ENCODE results near the gene SMURF1.

Gene SMURF1

DNA sequence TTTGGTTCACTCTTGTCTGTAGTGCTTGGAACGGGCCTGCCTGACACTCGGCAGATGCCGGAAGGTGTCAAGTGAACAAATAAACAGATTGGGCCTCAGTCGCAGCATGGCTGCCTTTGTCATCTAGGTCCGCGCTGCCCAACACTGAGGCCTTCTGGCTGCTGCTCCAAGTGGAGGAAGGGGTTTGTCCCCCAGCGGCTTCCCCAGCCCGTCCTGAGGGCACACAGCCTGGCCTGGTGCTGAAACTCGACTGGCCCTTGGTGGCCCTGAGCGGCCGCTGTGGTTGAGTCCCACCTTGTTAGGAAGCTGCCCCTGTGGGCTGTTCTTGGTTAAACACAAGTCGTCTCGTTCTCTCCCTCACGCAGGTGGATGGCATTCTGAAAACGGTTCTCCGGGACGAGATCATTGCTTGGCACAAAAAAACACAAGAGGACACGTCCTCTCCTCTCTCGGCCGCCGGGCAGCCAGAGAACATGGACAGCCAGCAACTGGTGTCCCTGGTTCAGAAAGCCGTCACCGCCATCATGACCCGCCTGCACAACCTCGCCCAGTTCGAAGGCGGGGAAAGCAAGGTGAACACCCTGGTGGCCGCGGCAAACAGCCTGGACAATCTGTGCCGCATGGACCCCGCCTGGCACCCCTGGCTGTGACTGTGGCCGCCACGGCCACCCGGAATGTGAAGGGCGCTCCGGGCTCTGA, 132.1 kb downstream of the SMURF1 start:
- no peak for TF ChIP-seq CTCF (IDR thresholded peaks at IDR 0.05; ENCODE audit: insufficient read depth, low read length, poor library complexity, severe bottlenecking)
- H3K4me3 ChIP-seq (replicated peaks; ENCODE audit: low read depth, low read length) = no peak overlapping the region
- no peak for DNase-seq (ENCODE audit: extremely low read depth, insufficient read length)
- H3K36me3 ChIP-seq (ENCODE audit: control insufficient read depth, insufficient read depth, low read length) = peaks cover 46% of the 10 kb centered on the region
- no peaks in the 10 kb centered on the region for H3K27me3 ChIP-seq (replicated peaks; ENCODE audit: control insufficient read depth, insufficient read depth, low read length)

- peaks cover 48% of the 10 kb centered on the region for H3K36me3 ChIP-seq (ENCODE audit: control insufficient read depth, insufficient read depth, low read length)
These were observed 132.6 kb downstream of the SMURF1 start for GRCh38 chr7:99011341-99011705.

DNA sequence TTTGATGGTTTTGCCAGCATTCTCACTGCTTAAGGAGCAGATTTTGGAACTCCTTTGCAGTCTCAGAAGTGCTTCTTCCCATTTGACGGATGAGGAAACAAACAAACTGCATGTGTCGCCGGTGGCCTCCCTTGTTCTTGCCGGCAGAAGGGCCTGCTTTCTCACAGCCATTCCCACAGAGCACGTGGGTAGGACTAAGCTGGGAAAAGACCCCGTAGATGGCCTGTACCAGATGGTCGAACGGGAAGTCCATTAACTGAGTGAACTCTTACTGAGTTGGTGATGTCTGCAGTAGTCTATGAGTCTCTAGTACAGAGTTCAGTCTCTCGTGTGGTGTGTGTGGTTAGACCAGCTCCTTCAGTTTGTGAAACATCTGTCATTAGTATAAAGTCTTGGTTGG, 133.6 kb downstream of the SMURF1 start:
- H3K36me3 ChIP-seq (ENCODE audit: control insufficient read depth, insufficient read depth, low read length) = peaks cover 46% of the 10 kb centered on the region
- H3K27me3 ChIP-seq (replicated peaks; ENCODE audit: control insufficient read depth, insufficient read depth, low read length) = no peaks in the 10 kb centered on the region
- no peak for TF ChIP-seq CTCF (IDR thresholded peaks at IDR 0.05; ENCODE audit: insufficient read depth, low read length, poor library complexity, severe bottlenecking)
- no peak overlapping the region for H3K4me3 ChIP-seq (replicated peaks; ENCODE audit: low read depth, low read length)
- DNase-seq (ENCODE audit: extremely low read depth, insufficient read length) = no peak

More at GRCh38 chr7:99011341-99011705, 132.6 kb downstream of the SMURF1 start:
- H3K4me3 ChIP-seq (replicated peaks; ENCODE audit: low read depth, low read length) = no peak overlapping the region
- no peak for TF ChIP-seq CTCF (IDR thresholded peaks at IDR 0.05; ENCODE audit: insufficient read depth, low read length, poor library complexity, severe bottlenecking)
- DNase-seq (ENCODE audit: extremely low read depth, insufficient read length) = no peak
- H3K27me3 ChIP-seq (replicated peaks; ENCODE audit: control insufficient read depth, insufficient read depth, low read length) = no peaks in the 10 kb centered on the region

DNA sequence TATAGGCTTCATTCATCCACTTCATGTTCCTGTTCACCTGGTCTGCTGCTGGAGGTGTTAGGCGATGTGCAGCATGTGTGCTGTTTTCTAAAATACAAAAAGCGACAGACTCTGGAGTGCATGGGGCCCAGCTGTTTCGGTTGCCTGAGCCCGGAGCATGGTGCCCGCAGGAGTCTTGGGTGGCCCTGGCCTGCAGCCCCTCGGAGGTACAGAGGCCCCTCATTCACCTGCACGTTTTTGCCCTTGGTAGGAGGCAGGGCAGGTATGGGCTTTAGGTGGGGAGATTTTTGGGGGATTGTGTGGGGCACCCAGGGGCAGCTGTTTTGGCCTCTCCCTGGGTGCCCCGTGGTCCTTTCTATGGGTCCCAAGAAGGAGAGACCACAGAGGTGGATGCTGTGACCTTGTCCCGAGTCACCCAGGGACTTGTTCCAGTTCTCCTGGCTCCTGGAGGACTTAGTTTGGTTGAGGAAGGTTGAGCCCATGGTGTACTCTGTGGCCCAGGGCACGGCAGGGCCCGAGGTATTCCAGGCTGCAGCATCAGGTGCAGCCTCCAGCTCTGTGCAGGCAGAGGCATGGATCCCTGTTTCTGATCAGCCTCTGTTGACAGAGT, 134.9 kb downstream of the SMURF1 start:
- no peak for TF ChIP-seq CTCF (IDR thresholded peaks at IDR 0.05; ENCODE audit: insufficient read depth, low read length, poor library complexity, severe bottlenecking)
- Histone ChIP-seq H3K27me3 (replicated peaks; ENCODE audit: control insufficient read depth, insufficient read depth, low read length) (no peaks in the 10 kb centered on the region), H3K36me3 (ENCODE audit: control insufficient read depth, insufficient read depth, low read length) (peaks cover 44% of the 10 kb centered on the region), H3K4me3 (replicated peaks; ENCODE audit: low read depth, low read length) (no peak overlapping the region)
- DNase-seq (ENCODE audit: extremely low read depth, insufficient read length) = no peak

DNA sequence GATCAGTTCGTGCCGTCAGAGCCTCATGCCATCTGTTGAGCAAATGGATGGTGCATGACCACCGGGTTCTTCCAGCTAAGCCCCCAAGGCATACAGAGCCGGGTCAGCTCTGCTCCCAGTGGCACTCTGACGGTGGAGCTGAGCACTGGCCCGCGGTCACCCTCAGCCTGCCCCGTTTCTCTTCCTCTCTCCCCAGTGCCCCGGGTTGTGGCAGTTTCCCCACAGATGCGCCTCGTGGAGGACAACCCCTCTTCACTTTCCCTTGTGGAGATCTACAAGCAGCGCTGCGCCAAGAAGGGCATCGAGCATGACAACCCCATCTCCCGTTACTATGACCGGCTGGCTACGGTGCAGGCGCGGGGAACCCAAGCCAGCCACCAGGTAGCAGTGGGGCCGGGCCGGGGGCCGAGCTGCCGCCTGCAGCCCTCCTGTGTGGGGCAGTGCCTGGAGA, 135.7 kb downstream of the SMURF1 start:
- H3K27me3 ChIP-seq (replicated peaks; ENCODE audit: control insufficient read depth, insufficient read depth, low read length) = no peaks in the 10 kb centered on the region
- TF ChIP-seq CTCF (IDR thresholded peaks at IDR 0.05; ENCODE audit: insufficient read depth, low read length, poor library complexity, severe bottlenecking) = no peak
- no peak for DNase-seq (ENCODE audit: extremely low read depth, insufficient read length)
- no peak overlapping the region for H3K4me3 ChIP-seq (replicated peaks; ENCODE audit: low read depth, low read length)
- H3K36me3 ChIP-seq (ENCODE audit: control insufficient read depth, insufficient read depth, low read length) = peaks cover 35% of the 10 kb centered on the region

Data from GM06990 (cell line).